Measurements from ENCODE around the gene PITPNC1. TPM values are rescaled to one million over a fixed set of nuclear protein-coding genes. Genes with fewer than 3 reads are reported as not detected.
"Not testable (repeated sequence)": the region's sequence is repeated elsewhere in the genome, so short reads cannot be mapped to it uniquely, and the experiment has no call there.

Gene PITPNC1
- total and polyA plus RNA-seq, 2 of the 13 experiments (the other 11 are each of a cell fraction or from before 2014, with no cell fraction given), result 4.1 to 5.7 TPM

DNA sequence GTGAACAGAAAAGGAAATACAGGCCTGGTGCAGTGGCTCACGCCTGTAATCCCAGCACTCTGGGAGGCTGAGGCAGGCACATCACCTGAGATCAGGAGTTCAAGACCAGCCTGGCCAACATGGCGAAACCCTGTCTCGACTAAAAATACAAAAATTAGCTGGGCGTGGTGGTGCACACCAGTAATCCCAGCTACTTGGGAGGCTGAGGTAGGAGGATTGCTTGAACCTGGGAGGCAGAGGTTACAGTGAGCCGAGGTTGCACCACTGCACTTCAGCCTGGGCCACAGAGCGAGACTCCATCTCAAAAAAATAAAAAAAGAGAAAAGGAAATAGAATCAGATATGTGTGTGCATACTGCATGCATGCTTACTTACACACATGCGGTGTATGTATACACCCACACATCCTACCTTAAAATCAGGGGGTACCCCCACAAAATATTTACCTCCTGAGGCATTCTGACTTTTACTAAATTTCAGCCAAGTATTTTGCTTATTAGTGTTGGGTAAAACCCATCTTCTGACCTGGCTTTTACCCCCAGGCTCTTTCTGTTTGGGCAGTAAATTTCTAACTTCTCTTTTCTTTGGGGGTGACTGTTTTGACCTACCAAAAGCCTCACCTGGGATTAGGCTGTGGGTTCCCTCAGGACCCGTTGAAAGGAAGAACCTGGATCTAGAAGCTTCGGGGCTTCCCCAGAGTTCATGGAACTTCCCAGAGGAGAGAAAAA is 201.8 kb downstream of the PITPNC1 start:
- H3K9ac ChIP-seq (ENCODE audit: insufficient read depth, low read depth, low read length); H3K4me1 ChIP-seq (ENCODE audit: insufficient read depth, low read length); H4K20me1 ChIP-seq (ENCODE audit: insufficient read depth, low read length); H3K36me3 ChIP-seq (replicated peaks in 1 of 2; ENCODE audit: control insufficient read depth in 1 of 2, insufficient read depth in 2 of 2, low read length in 2 of 2); BruUV-seq (replicated peaks); H3K9me3 ChIP-seq (ENCODE audit: low read length); H3K27ac ChIP-seq (ENCODE audit: extremely low read length, insufficient read depth, low read length); CTCF ChIA-PET (ENCODE audit: low intra/inter-chr PET ratio, low total read pairs); H3K4me2 ChIP-seq (ENCODE audit: low read depth, low read length); in situ Hi-C loops (cut with HindIII; ENCODE audit: extremely low pct_ligation_motif_present, low pct_unique_long_range_greater_than_20kb); H3K79me2 ChIP-seq (ENCODE audit: insufficient read depth, low read length); H3K27me3 ChIP-seq (ENCODE audit: control insufficient read depth in 1 of 2, insufficient read depth in 2 of 2, low read length in 2 of 2); H3K4me3 ChIP-seq (replicated peaks in 1 of 3; ENCODE audit: insufficient read depth in 1 of 3, low read depth in 2 of 3, low read length in 3 of 3); DNase-seq (ENCODE audit: low spot score); ATAC-seq; FAIRE-seq; H2AFZ ChIP-seq (ENCODE audit: low read length); POLR2A ChIA-PET; intact Hi-C loops (cut with micrococcal nuclease; ENCODE audit: unreplicated experiment): not testable (repeated sequence)
- WGBS (ENCODE audit: low lambda C conversion rate), result 82% methylated on average over 9 of the region's 9 CpGs

- intact Hi-C loops (cut with micrococcal nuclease; ENCODE audit: unreplicated experiment) (no loop called here), in situ Hi-C loops (cut with HindIII; ENCODE audit: extremely low pct_ligation_motif_present, low pct_unique_long_range_greater_than_20kb) (no loop called here)
- CTCF ChIA-PET (ENCODE audit: low intra/inter-chr PET ratio, low total read pairs), result no interaction called here
- TF ChIP-seq DBP (CRISPR knock-in tag; IDR thresholded peaks at IDR 0.05; ENCODE audit: not compliant biosample characterization), result no peak
- whole genome bisulfite sequencing (ENCODE audit: low lambda C conversion rate), result 75% methylated on average over 6 of the region's 6 CpGs
- no peaks in the 10 kb centered on the region for H3K27me3 ChIP-seq (ENCODE audit: control insufficient read depth in 1 of 2, insufficient read depth in 2 of 2, low read length in 2 of 2)
- no peaks in the 10 kb centered on the region for H3K4me1 ChIP-seq (ENCODE audit: insufficient read depth, low read length)
- no peaks in the 10 kb centered on the region for H4K20me1 ChIP-seq (ENCODE audit: insufficient read depth, low read length)
- BruUV-seq (replicated peaks), result no TSS peak
- ATAC-seq, result no peak
- no peak for DNase-seq (ENCODE audit: low spot score)
- no peak overlapping the region for H2AFZ ChIP-seq (ENCODE audit: low read length)
- no peak overlapping the region for H3K4me2 ChIP-seq (ENCODE audit: low read depth, low read length)
- no peaks in the 10 kb centered on the region for H3K36me3 ChIP-seq (replicated peaks in 1 of 2; ENCODE audit: control insufficient read depth in 1 of 2, insufficient read depth in 2 of 2, low read length in 2 of 2)
- FAIRE-seq, result no peak
- no peak overlapping the region for H3K9ac ChIP-seq (ENCODE audit: insufficient read depth, low read depth, low read length)
- POLR2A ChIA-PET, result no interaction called here
- H3K9me3 ChIP-seq (ENCODE audit: low read length), result no peaks in the 10 kb centered on the region
- H3K27ac ChIP-seq (ENCODE audit: extremely low read length, insufficient read depth, low read length), result no peak overlapping the region
- H3K79me2 ChIP-seq (ENCODE audit: insufficient read depth, low read length), result no peaks in the 10 kb centered on the region
- no peak overlapping the region for H3K4me3 ChIP-seq (replicated peaks in 1 of 3; ENCODE audit: insufficient read depth in 1 of 3, low read depth in 2 of 3, low read length in 3 of 3)
Observed at GRCh38 chr17:67582673-67583081, 205.6 kb downstream of the PITPNC1 start.
